ENCODE measurements around the gene VWA8.
A peak's percentile ranks its signal among the peaks of the same experiment; 100 is the strongest.
"Not testable (repeated sequence)": the region's sequence is repeated elsewhere in the genome, so short reads cannot be mapped to it uniquely, and the experiment has no call there.

The VWA8 gene

GRCh38 chr13:41930154-41930553 is 30.8 kb downstream of the VWA8 start:
- H3K27ac ChIP-seq (ENCODE audit: low read depth, low read length) = no peak overlapping the region
- H3K4me1 ChIP-seq (ENCODE audit: control insufficient read depth, insufficient read depth, low read length, unreplicated experiment) = peaks cover 9% of the 10 kb centered on the region
- H3K4me3 ChIP-seq (ENCODE audit: low read depth, low read length) = no peak overlapping the region
- H3K27me3 ChIP-seq (ENCODE audit: insufficient read depth, low read length) = no peaks in the 10 kb centered on the region
- H3K36me3 ChIP-seq (ENCODE audit: insufficient read depth, low read length) = peaks cover 6% of the 10 kb centered on the region
- H2AFZ ChIP-seq (ENCODE audit: low read length, unreplicated experiment) = no peak overlapping the region
- peaks cover 16% of the 10 kb centered on the region for H3K79me2 ChIP-seq (ENCODE audit: control insufficient read depth, insufficient read depth, low read length, unreplicated experiment)

GRCh38 chr13:41928323-41928722 is 32.6 kb downstream of the VWA8 start:
- H3K36me3 ChIP-seq (ENCODE audit: insufficient read depth, low read length) = peaks cover 12% of the 10 kb centered on the region
- H3K27me3 ChIP-seq (ENCODE audit: insufficient read depth, low read length) = no peaks in the 10 kb centered on the region
- peak overlapping the region; percentile 91 for H2AFZ ChIP-seq (ENCODE audit: low read length, unreplicated experiment)
- peaks cover 22% of the 10 kb centered on the region for H3K79me2 ChIP-seq (ENCODE audit: control insufficient read depth, insufficient read depth, low read length, unreplicated experiment)
- peak overlapping the region; percentile 50 for H3K27ac ChIP-seq (ENCODE audit: low read depth, low read length)
- peak overlapping the region; percentile 79 for H3K4me3 ChIP-seq (ENCODE audit: low read depth, low read length)
- H3K4me1 ChIP-seq (ENCODE audit: control insufficient read depth, insufficient read depth, low read length, unreplicated experiment) = peaks cover 9% of the 10 kb centered on the region

GRCh38 chr13:41925014-41925413 is 35.9 kb downstream of the VWA8 start:
- Histone ChIP-seq H3K4me1 (ENCODE audit: control insufficient read depth, insufficient read depth, low read length, unreplicated experiment) (no peaks in the 10 kb centered on the region), H3K27ac (ENCODE audit: low read depth, low read length) (no peak overlapping the region), H3K27me3 (ENCODE audit: insufficient read depth, low read length) (no peaks in the 10 kb centered on the region), H2AFZ (ENCODE audit: low read length, unreplicated experiment) (no peak overlapping the region), H3K4me3 (ENCODE audit: low read depth, low read length) (no peak overlapping the region), H3K36me3 (ENCODE audit: insufficient read depth, low read length) (peaks cover 12% of the 10 kb centered on the region), H3K79me2 (ENCODE audit: control insufficient read depth, insufficient read depth, low read length, unreplicated experiment) (peaks cover 22% of the 10 kb centered on the region)

- H3K36me3 ChIP-seq (ENCODE audit: insufficient read depth, low read length) = peaks cover 12% of the 10 kb centered on the region
- not testable (repeated sequence) for H3K79me2 ChIP-seq (ENCODE audit: control insufficient read depth, insufficient read depth, low read length, unreplicated experiment); H3K4me1 ChIP-seq (ENCODE audit: control insufficient read depth, insufficient read depth, low read length, unreplicated experiment); H3K4me3 ChIP-seq (ENCODE audit: low read depth, low read length); H3K27ac ChIP-seq (ENCODE audit: low read depth, low read length); H2AFZ ChIP-seq (ENCODE audit: low read length, unreplicated experiment); H3K27me3 ChIP-seq (ENCODE audit: insufficient read depth, low read length)
Observed at GRCh38 chr13:41922894-41923293, 38.0 kb downstream of the VWA8 start.

GRCh38 chr13:41919741-41920487 is 41.0 kb downstream of the VWA8 start:
- Histone ChIP-seq H3K36me3 (ENCODE audit: insufficient read depth, low read length) (0 out of 2 replicates have a peak, but pooled peaks cover 6% of the 10 kb centered on the region), H3K4me3 (ENCODE audit: low read depth, low read length) (no peak overlapping the region), H3K27me3 (ENCODE audit: insufficient read depth, low read length) (no peaks in the 10 kb centered on the region), H3K4me1 (ENCODE audit: control insufficient read depth, insufficient read depth, low read length, unreplicated experiment) (peaks cover 37% of the 10 kb centered on the region), H3K27ac (ENCODE audit: low read depth, low read length) (no peak overlapping the region), H3K79me2 (ENCODE audit: control insufficient read depth, insufficient read depth, low read length, unreplicated experiment) (peaks cover 13% of the 10 kb centered on the region), H2AFZ (ENCODE audit: low read length, unreplicated experiment) (no peak overlapping the region)

GRCh38 chr13:41919031-41919740 is 41.7 kb downstream of the VWA8 start:
- Histone ChIP-seq H3K4me3 (ENCODE audit: low read depth, low read length) (no peak overlapping the region), H3K27ac (ENCODE audit: low read depth, low read length) (no peak overlapping the region), H3K79me2 (ENCODE audit: control insufficient read depth, insufficient read depth, low read length, unreplicated experiment) (peaks cover 13% of the 10 kb centered on the region), H3K4me1 (ENCODE audit: control insufficient read depth, insufficient read depth, low read length, unreplicated experiment) (peaks cover 37% of the 10 kb centered on the region), H2AFZ (ENCODE audit: low read length, unreplicated experiment) (no peak overlapping the region), H3K36me3 (ENCODE audit: insufficient read depth, low read length) (0 out of 2 replicates have a peak, but pooled peaks cover 6% of the 10 kb centered on the region), H3K27me3 (ENCODE audit: insufficient read depth, low read length) (no peaks in the 10 kb centered on the region)

GRCh38 chr13:41917641-41918040 is 43.3 kb downstream of the VWA8 start:
- peaks cover 7% of the 10 kb centered on the region for H3K79me2 ChIP-seq (ENCODE audit: control insufficient read depth, insufficient read depth, low read length, unreplicated experiment)
- peaks cover 37% of the 10 kb centered on the region for H3K4me1 ChIP-seq (ENCODE audit: control insufficient read depth, insufficient read depth, low read length, unreplicated experiment)
- no peaks in the 10 kb centered on the region for H3K36me3 ChIP-seq (ENCODE audit: insufficient read depth, low read length)
- peak overlapping the region; percentile 72 for H3K27ac ChIP-seq (ENCODE audit: low read depth, low read length)
- no peaks in the 10 kb centered on the region for H3K27me3 ChIP-seq (ENCODE audit: insufficient read depth, low read length)
- H2AFZ ChIP-seq (ENCODE audit: low read length, unreplicated experiment) = no peak overlapping the region
- no peak overlapping the region for H3K4me3 ChIP-seq (ENCODE audit: low read depth, low read length)

GRCh38 chr13:41916173-41916954 is 44.5 kb downstream of the VWA8 start:
- peaks cover 7% of the 10 kb centered on the region for H3K79me2 ChIP-seq (ENCODE audit: control insufficient read depth, insufficient read depth, low read length, unreplicated experiment)
- H3K4me3 ChIP-seq (ENCODE audit: low read depth, low read length) = peak overlapping the region; percentile 34; the same call in 1 of the 2 replicates
- H3K27me3 ChIP-seq (ENCODE audit: insufficient read depth, low read length) = no peaks in the 10 kb centered on the region
- no peak overlapping the region for H2AFZ ChIP-seq (ENCODE audit: low read length, unreplicated experiment)
- H3K36me3 ChIP-seq (ENCODE audit: insufficient read depth, low read length) = no peaks in the 10 kb centered on the region
- peaks cover 37% of the 10 kb centered on the region for H3K4me1 ChIP-seq (ENCODE audit: control insufficient read depth, insufficient read depth, low read length, unreplicated experiment)
- H3K27ac ChIP-seq (ENCODE audit: low read depth, low read length) = peak overlapping the region; percentile 72

GRCh38 chr13:41915081-41915480 is 45.8 kb downstream of the VWA8 start:
- Histone ChIP-seq H2AFZ (ENCODE audit: low read length, unreplicated experiment) (no peak overlapping the region), H3K36me3 (ENCODE audit: insufficient read depth, low read length) (no peaks in the 10 kb centered on the region), H3K79me2 (ENCODE audit: control insufficient read depth, insufficient read depth, low read length, unreplicated experiment) (peaks cover 7% of the 10 kb centered on the region), H3K4me3 (ENCODE audit: low read depth, low read length) (no peak overlapping the region), H3K27ac (ENCODE audit: low read depth, low read length) (no peak overlapping the region), H3K27me3 (ENCODE audit: insufficient read depth, low read length) (no peaks in the 10 kb centered on the region), H3K4me1 (ENCODE audit: control insufficient read depth, insufficient read depth, low read length, unreplicated experiment) (peaks cover 37% of the 10 kb centered on the region)

GRCh38 chr13:41914552-41914951 is 46.4 kb downstream of the VWA8 start:
- H3K4me3 ChIP-seq (ENCODE audit: low read depth, low read length) = no peak overlapping the region
- no peak overlapping the region for H3K27ac ChIP-seq (ENCODE audit: low read depth, low read length)
- no peaks in the 10 kb centered on the region for H3K36me3 ChIP-seq (ENCODE audit: insufficient read depth, low read length)
- H2AFZ ChIP-seq (ENCODE audit: low read length, unreplicated experiment) = no peak overlapping the region
- H3K79me2 ChIP-seq (ENCODE audit: control insufficient read depth, insufficient read depth, low read length, unreplicated experiment) = peaks cover 7% of the 10 kb centered on the region
- peaks cover 37% of the 10 kb centered on the region for H3K4me1 ChIP-seq (ENCODE audit: control insufficient read depth, insufficient read depth, low read length, unreplicated experiment)
- H3K27me3 ChIP-seq (ENCODE audit: insufficient read depth, low read length) = no peaks in the 10 kb centered on the region
